GM23338 (cell line): ENCODE data around the gene IL19. TPM values are rescaled to one million over a fixed set of nuclear protein-coding genes. Genes with fewer than 3 reads are reported as not detected.

Experiments used
- ATAC-seq: fragments of 200-7000 bp; cut with Tn5 transposase; 3 replicates; pipeline ENCODE4 v1.9.1; 2020
- DNase-seq: peaks from one replicate; pipeline ENCODE4 v3.0.0-alpha.2; 2015; ENCODE audit warnings: low spot score
- H2AFZ ChIP-seq: fragments of 200-600 bp; sonication (generic); 2 replicates; pipeline ENCODE4 v1.8.0; 2016; ENCODE audit warnings: antibody characterized with exemption, mild to moderate bottlenecking, moderate library complexity
- H3F3A ChIP-seq: fragments of 200-600 bp; sonication (generic); replicated peaks from 2 replicates; pipeline ENCODE4 v1.8.0; 2017; ENCODE audit warnings: antibody characterized with exemption, mixed run types, low read depth
- H3K27ac ChIP-seq: fragments of 200-600 bp; sonication (generic); 2 replicates; pipeline ENCODE4 v1.6.1; 2016; ENCODE audit warnings: low read depth
- H3K27me3 ChIP-seq: fragments of 200-600 bp; sonication (generic); 2 replicates; pipeline ENCODE4 v1.8.0; 2016; ENCODE audit warnings: mild to moderate bottlenecking, mixed run types, moderate library complexity; ENCODE audit not compliant: insufficient read depth
- H3K36me3 ChIP-seq: fragments of 200-600 bp; sonication (generic); 2 replicates; pipeline ENCODE4 v1.8.0; 2016; ENCODE audit warnings: mild to moderate bottlenecking; ENCODE audit not compliant: insufficient read depth
- H3K4me1 ChIP-seq: fragments of 200-600 bp; sonication (generic); 2 replicates; pipeline ENCODE4 v1.8.0; 2016; ENCODE audit warnings: mild to moderate bottlenecking, moderate library complexity; ENCODE audit not compliant: insufficient read depth
- H3K4me2 ChIP-seq: fragments of 200-600 bp; sonication (generic); 2 replicates; pipeline ENCODE4 v1.7.1; 2017; ENCODE audit warnings: mixed run types
- H3K4me3 ChIP-seq: fragments of 200-600 bp; sonication (generic); 2 replicates; pipeline ENCODE4 v1.6.1; 2016; ENCODE audit warnings: mixed run types
- H3K79me2 ChIP-seq: fragments of 200-600 bp; sonication (generic); replicated peaks from 2 replicates; pipeline ENCODE4 v1.8.0; 2017; ENCODE audit warnings: mild to moderate bottlenecking; ENCODE audit not compliant: insufficient read depth
- H3K9me2 ChIP-seq: fragments of 200-600 bp; sonication (generic); 2 replicates; pipeline ENCODE4 v1.8.0; 2017; ENCODE audit not compliant: insufficient read depth
- H4K20me1 ChIP-seq: fragments of 200-600 bp; sonication (generic); replicated peaks from 2 replicates; pipeline ENCODE4 v1.8.0; 2017; ENCODE audit warnings: mild to moderate bottlenecking; ENCODE audit not compliant: insufficient read depth
- H3K27ac Mint-ChIP-seq: 2 replicates; pipeline ENCODE4 v1.8.0; 2020; ENCODE audit warnings: inconsistent platforms, mild to moderate bottlenecking, moderate library complexity, mixed read lengths
- H3K27me3 Mint-ChIP-seq: 3 replicates; pipeline ENCODE4 v1.8.0; 2022; ENCODE audit warnings: low read depth, mild to moderate bottlenecking, moderate library complexity, mixed read lengths, inconsistent platforms; ENCODE audit not compliant: insufficient read depth, poor library complexity
- H3K36me3 Mint-ChIP-seq: 3 replicates; pipeline ENCODE4 v1.8.0; 2021; ENCODE audit warnings: low read depth, mild to moderate bottlenecking, inconsistent platforms, moderate library complexity, mixed read lengths
- H3K4me1 Mint-ChIP-seq: 3 replicates; pipeline ENCODE4 v1.8.0; 2020; ENCODE audit warnings: mild to moderate bottlenecking, inconsistent platforms, mixed read lengths
- H3K4me3 Mint-ChIP-seq: 3 replicates; pipeline ENCODE4 v1.8.0; 2021; ENCODE audit warnings: moderate library complexity, mild to moderate bottlenecking, inconsistent platforms, mixed read lengths
- H3K9me3 Mint-ChIP-seq: 3 replicates; pipeline ENCODE4 v1.8.0; 2020; ENCODE audit warnings: moderate library complexity, mild to moderate bottlenecking, inconsistent platforms, mixed read lengths
- CREB1 ChIP-seq: fragments of 250-450 bp; sonication (Bioruptor Pico); IDR thresholded peaks from 2 replicates; pipeline ENCODE4 v1.5.0; 2020; ENCODE audit warnings: low read depth, mild to moderate bottlenecking, moderate library complexity
- CTCF ChIP-seq, 2 experiments: fragments of 200-600 bp in 1 of 2; sonication (generic) in 1 of 2; conservative IDR thresholded peaks; 2 replicates each; pipeline versions ENCODE4 v1.5.1 to v1.6.1; 2016 to 2017; ENCODE audit warnings: antibody characterized with exemption in 2 of 2, low read depth in 2 of 2, mild to moderate bottlenecking in 2 of 2, moderate library complexity in 1 of 2
- ETS1 ChIP-seq: IDR thresholded peaks from 2 replicates; pipeline ENCODE4 v1.6.1; 2016; ENCODE audit warnings: antibody characterized with exemption
- JUNB ChIP-seq: IDR thresholded peaks from one replicate; pipeline ENCODE4 v1.6.1; 2016; ENCODE audit warnings: antibody characterized with exemption; ENCODE audit not compliant: unreplicated experiment
- NANOG ChIP-seq: IDR thresholded peaks from 2 replicates; pipeline ENCODE4 v1.6.1; 2016; ENCODE audit warnings: antibody characterized with exemption, borderline replicate concordance
- STAT1 ChIP-seq: IDR thresholded peaks from one replicate; pipeline ENCODE4 v1.6.1; 2016; ENCODE audit warnings: antibody characterized with exemption; ENCODE audit not compliant: unreplicated experiment
- ZNF331 ChIP-seq: fragments of 250-450 bp; sonication (Bioruptor Pico); IDR thresholded peaks from 2 replicates; pipeline ENCODE4 v1.5.0; 2020; ENCODE audit warnings: low read depth, mild to moderate bottlenecking, moderate library complexity
- polyA plus RNA-seq: library from polyadenylated mRNA; unstranded; fragments of >200 nt; fragmentation: Nextera tagmentation; extraction: Ambion mirVana; gene quantifications from 2 replicates; pipeline ENCODE4 v1.2.1, GENCODE V29; 2016
- total RNA-seq: library from RNA; depleted of rRNA; stranded (reverse); fragments of >200 nt; shearing (Covaris generic); gene quantifications from 2 replicates; pipeline ENCODE4 v1.2.3, GENCODE V29; 2014

IL19 gene
- total and polyA plus RNA-seq, 2 experiments from 2014 or later: not detected

GRCh38 chr1:206886831-206887230 lies 116.3 kb downstream of the IL19 start (continued):
- no peak for TF ChIP-seq CTCF (conservative IDR thresholded peaks at IDR 0.05; ENCODE audit: low read depth in 2 of 2)
- no peak for TF ChIP-seq NANOG

- Histone ChIP-seq H2AFZ (no peak overlapping the region), H3K4me2 (no peak overlapping the region), H3K4me3 (no peak overlapping the region), H3K27me3 (no peaks in the 10 kb centered on the region), H4K20me1 (no peaks in the 10 kb centered on the region), H3K36me3 (no peaks in the 10 kb centered on the region; the same call in 1 of the 2 replicates), H3K4me1 (peaks cover 18% of the 10 kb centered on the region), H3K79me2 (no peaks in the 10 kb centered on the region), H3F3A (no peaks in the 10 kb centered on the region), H3K27ac (no peak overlapping the region), H3K9me2 (0 out of 2 replicates have a peak, but pooled peaks cover 5% of the 10 kb centered on the region)
- Mint-ChIP-seq H3K9me3 (no peaks in the 10 kb centered on the region; the same call in 2 of the 3 replicates), H3K27me3 (no peaks in the 10 kb centered on the region), H3K36me3 (no peaks in the 10 kb centered on the region), H3K4me1 (peaks cover 19% of the 10 kb centered on the region), H3K27ac (no peak overlapping the region), H3K4me3 (no peak overlapping the region)
- ATAC-seq: no peak
- DNase-seq: no peak
- no peak for TF ChIP-seq ETS1
- TF ChIP-seq ZNF331 (CRISPR knock-in tag): no peak
- TF ChIP-seq STAT1: no peak
- no peak for TF ChIP-seq CREB1 (CRISPR knock-in tag)
- TF ChIP-seq JUNB: no peak
- no peak for TF ChIP-seq CTCF (conservative IDR thresholded peaks at IDR 0.05; ENCODE audit: low read depth in 2 of 2)
These were observed 117.1 kb downstream of the IL19 start for GRCh38 chr1:206887701-206888100.
